Embryonic facial prominence (tissue), 1 donor: ENCODE measurements around the gene BCL10.

Source experiments
- DNase-seq: peaks from one replicate; pipeline ENCODE4 v3.0.0-alpha.2; 2016; ENCODE audit errors: extremely low spot score

The BCL10 gene

DNA sequence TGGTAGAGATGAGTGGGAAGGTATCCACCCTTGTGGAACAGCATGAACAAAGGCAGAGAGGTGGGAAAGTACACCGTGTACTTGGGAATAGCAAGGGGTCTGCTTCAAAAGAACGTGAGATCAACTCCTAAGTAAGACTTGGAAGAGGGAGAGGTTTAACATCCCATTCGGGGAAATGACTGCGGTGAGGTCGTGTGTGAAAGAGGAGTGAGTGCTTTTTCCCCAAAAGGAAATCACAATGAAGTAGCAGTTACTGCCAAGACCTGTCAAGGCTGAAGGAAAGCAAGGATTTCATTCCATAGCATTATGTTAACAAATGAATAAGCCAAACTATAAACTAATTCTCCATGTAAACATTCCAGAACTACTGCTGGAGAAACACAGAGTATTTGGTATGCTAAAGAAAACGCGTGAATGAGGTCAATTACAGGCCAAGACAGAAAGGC, 55.7 kb downstream of the BCL10 start:
- no peak for DNase-seq

DNA sequence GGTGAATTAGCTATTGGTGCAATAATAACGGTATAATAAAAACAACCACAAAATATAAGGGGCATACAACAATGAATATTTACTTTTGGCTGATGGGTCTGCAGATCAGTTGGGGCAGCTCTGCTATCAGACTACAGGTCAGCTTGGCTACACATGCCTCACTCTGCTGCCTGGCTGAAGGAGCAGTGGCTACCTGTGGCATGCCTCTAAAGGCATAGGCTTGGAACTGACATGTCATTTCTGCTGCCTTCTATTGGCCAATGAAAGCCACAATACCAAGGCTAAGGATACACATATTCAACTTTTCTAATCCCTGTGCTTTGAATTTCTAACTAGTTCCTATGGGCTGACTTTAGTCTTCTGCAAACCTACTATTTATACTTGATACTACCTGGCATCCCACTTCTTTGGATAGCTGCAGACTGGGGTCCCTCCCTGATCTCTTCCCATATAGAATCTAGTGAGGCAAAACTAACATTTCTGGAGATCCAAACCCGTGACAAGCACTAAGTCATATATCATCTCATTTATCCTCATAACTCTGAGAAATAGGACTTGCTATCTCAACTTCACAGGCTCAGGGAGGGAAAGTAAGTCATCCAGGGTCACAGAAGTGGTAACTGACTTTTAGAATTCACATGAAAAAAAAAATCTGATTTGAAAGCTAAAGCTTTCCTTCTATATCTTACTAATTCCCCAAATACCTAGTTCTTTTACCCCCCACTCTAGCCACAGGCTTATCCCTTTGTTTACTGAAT, 56.4 kb downstream of the BCL10 start:
- DNase-seq: no peak

DNA sequence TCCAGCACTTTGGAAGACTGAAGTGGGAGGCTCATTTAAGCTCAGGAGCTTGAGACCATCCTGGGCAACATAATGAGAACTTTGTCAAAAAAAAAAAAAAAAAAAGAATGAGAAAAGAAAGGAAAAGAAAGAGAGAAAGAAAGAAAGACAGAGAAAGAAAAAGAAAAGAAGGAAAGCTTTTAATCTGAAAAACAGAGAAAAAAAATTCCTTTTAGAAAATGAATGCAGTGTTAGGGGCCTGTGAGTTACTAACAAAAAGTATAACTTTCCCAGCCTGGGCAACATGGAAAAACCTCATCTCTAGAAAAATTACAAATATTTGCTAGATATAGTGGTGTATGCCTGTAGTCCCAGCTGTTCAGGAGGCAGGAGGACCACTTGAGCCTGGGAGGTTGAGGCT, 59.7 kb downstream of the BCL10 start:
- no peak for DNase-seq
